Aorta (tissue), 5 donors: ENCODE results near the gene OR52E2. TPM values are rescaled to one million over a fixed set of nuclear protein-coding genes. Genes with fewer than 3 reads are reported as not detected.

Experiments used
- ATAC-seq: fragments of 200-7000 bp; cut with Tn5 transposase; one replicate; pipeline ENCODE4 v1.9.1; 2022; ENCODE audit warnings: moderate library complexity; ENCODE audit not compliant: low FRiP score
- DNase-seq, 2 donors: peaks; one replicate each; pipeline ENCODE4 v3.0.0-alpha.2; 2020
- H3K27ac ChIP-seq, 2 donors: one replicate each; pipeline ENCODE4 v1.5.1; 2013; ENCODE audit warnings: low read length in 2 of 2, mild to moderate bottlenecking in 2 of 2, moderate library complexity in 2 of 2, control low read depth in 1 of 2, inconsistent platforms in 1 of 2, low read depth in 1 of 2
- H3K27me3 ChIP-seq, 2 donors: one replicate each; pipeline ENCODE4 v1.6.1; 2013; ENCODE audit warnings: control low read depth in 1 of 2, low read length in 1 of 2, mild to moderate bottlenecking in 1 of 2, moderate library complexity in 1 of 2; ENCODE audit not compliant: insufficient read depth in 2 of 2, control insufficient read depth in 1 of 2
- H3K36me3 ChIP-seq, 2 donors: one replicate each; pipeline ENCODE4 v1.6.1; 2013; ENCODE audit warnings: control low read depth in 1 of 2, low read length in 1 of 2, mild to moderate bottlenecking in 1 of 2; ENCODE audit not compliant: insufficient read depth in 2 of 2, control insufficient read depth in 1 of 2
- H3K4me1 ChIP-seq, 2 donors: one replicate each; pipeline ENCODE4 v1.6.1; 2013; ENCODE audit warnings: low read length in 2 of 2, control low read depth in 1 of 2, mild to moderate bottlenecking in 1 of 2, moderate library complexity in 1 of 2; ENCODE audit not compliant: insufficient read depth in 2 of 2, control insufficient read depth in 1 of 2
- H3K4me3 ChIP-seq, 2 donors: one replicate each; pipeline ENCODE4 v1.5.1; 2013; ENCODE audit warnings: low read length in 2 of 2, control low read depth in 1 of 2, mild to moderate bottlenecking in 1 of 2
- H3K9me3 ChIP-seq: one replicate; pipeline ENCODE4 v1.6.1; 2013; ENCODE audit warnings: mild to moderate bottlenecking, low read length; ENCODE audit not compliant: control insufficient read depth
- WGBS, 2 donors: extraction: QIAGEN DNeasy Blood & Tissue Kit; methylation state at CpG; one replicate each; pipeline ENCODE4 v1.1.7; 2013; 5-methylcytosine and 5-hydroxymethylcytosine counted together
- intact Hi-C, 2 donors: fragments of 100-400 bp; cut with DNase I; formaldehyde crosslinking; loops; one replicate each; pipeline versions ENCODE4 v1.14.2 to v1.15.0; 2022
- long read RNA-seq, 2 donors: library from polyadenylated mRNA; unstranded; transcript quantifications; one replicate each; pipeline ENCODE4 v2.0.0, GENCODE V29; 2020 to 2021
- polyA plus RNA-seq, 2 donors: library from polyadenylated mRNA; stranded (reverse); fragments of 200-250 nt; gene quantifications; one replicate each; pipeline ENCODE4 v1.2.3, GENCODE V29; 2013
- total RNA-seq, 2 donors: library from RNA; stranded (reverse); fragmentation: NEBNext Ultra II Directional; extraction: Animal tissue kit (Norgen Biotek cat#: 25700); gene quantifications; one replicate each; pipeline ENCODE4 v1.2.1, GENCODE V29; 2021
- donor health status: healthy with polysubstance abuse.
- donor health status: Bipolar disorder and iron deficiency.
- donor health status: DM: no; HTN: no; CAD: no.
- donor health status: DM: no; HTN: no; CAD: no.
- donor health status: DM: yes; HTN: yes; CAD: no.

OR52E2 gene
- not detected for total RNA-seq
- polyA plus RNA-seq, result not detected
- long read RNA-seq, donor 1, result 0 reads
- long read RNA-seq, donor 2, result 0 reads

DNA sequence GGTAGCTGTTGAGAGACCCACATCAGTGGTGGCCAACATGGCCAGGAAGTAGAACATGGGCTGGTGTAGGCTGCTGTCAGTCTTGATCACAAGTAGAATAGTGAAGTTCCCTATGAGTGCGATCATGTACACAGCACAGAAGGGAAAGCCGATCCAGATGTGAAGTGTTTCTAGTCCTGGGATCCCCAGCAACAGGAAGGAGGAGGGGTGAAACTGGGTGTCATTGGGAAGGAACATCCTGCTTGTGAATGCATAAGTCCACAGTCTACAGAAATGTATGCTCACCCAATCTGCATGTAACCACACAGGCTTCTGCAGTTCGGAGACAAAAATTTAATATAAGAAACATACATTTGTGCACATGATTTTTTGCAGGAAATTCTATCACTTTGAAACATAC, at the start of gene OR52E2:
Gene OR52E2, minus strand, starts transcription at position 237 of the 400 bp plus-strand sequence. Its CDS starts 0 bp downstream, at position 237.
- no peak for DNase-seq
- H3K4me1 ChIP-seq, result no peaks in the 10 kb centered on the region
- ATAC-seq, result no peak
- H3K4me3 ChIP-seq, result no peak within 1 kb of the TSS
- H3K27ac ChIP-seq, result no peak within 1 kb of the TSS
- 88 to 92% methylated on average over 3 of the region's 3 CpGs for WGBS, 2 donors
- H3K36me3 ChIP-seq, result no peaks in the 10 kb centered on the region
- H3K9me3 ChIP-seq, result no peaks in the 10 kb centered on the region
- intact Hi-C loops, result no loop called here
- no peaks in the 10 kb centered on the region for H3K27me3 ChIP-seq

DNA sequence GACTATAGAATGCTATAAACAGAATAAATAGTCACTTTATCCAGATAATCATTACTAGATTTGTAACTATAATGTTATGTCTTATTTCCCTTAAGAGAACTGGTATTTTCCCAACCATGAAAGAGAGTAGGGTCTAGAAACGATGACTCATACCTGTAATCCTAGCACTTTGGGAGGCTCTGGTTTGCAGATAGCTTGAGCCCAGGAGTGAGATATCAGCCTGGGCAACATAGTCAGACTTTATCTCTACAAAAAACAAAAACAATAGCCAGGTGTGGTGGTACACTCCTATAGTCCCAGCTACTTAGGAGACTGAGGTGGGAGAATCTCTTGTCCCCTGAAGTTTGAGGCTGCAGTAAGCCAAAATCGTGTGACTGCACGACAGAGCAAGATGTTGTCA, 47.9 kb upstream of the OR52E2 start:
- 64 to 73% methylated on average over 3 of the region's 3 CpGs for WGBS, 2 donors

DNA sequence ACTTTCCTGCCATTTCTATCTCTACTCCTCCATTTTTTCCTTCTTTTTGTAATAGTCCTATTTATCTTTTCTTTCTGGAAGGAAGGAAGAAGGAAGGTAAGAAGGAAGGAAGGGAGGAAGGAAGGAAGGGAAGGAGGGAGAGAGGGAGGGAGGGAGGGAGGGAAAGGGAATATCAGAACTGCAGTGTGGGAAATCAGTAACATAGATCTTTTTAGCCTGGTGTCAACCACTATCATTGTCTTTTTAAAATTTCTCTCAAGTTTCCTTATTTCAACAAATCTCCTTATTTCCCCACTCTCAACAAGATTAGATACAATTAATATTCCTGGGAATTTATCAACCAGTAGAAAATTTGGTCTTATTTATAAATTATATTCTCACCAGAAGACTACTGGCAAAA, 43.6 kb upstream of the OR52E2 start:
- ATAC-seq, result no peak
- no peak overlapping the region for H3K27ac ChIP-seq
- intact Hi-C loops, result no loop called here
- H3K9me3 ChIP-seq, result no peaks in the 10 kb centered on the region
- H3K4me1 ChIP-seq, result no peaks in the 10 kb centered on the region
- no peaks in the 10 kb centered on the region for H3K36me3 ChIP-seq
- H3K27me3 ChIP-seq, result no peaks in the 10 kb centered on the region
- no peak overlapping the region for H3K4me3 ChIP-seq
- DNase-seq, result no peak

More for the DNA sequence above, 47.9 kb upstream of the OR52E2 start:
- no peak overlapping the region for H3K4me3 ChIP-seq
- DNase-seq (no peak), ATAC-seq (no peak)
- intact Hi-C loops, result no loop called here
- H3K36me3 ChIP-seq, result no peaks in the 10 kb centered on the region
- no peaks in the 10 kb centered on the region for H3K27me3 ChIP-seq
- H3K27ac ChIP-seq, result no peak overlapping the region
- H3K9me3 ChIP-seq, result no peaks in the 10 kb centered on the region
- no peaks in the 10 kb centered on the region for H3K4me1 ChIP-seq

DNA sequence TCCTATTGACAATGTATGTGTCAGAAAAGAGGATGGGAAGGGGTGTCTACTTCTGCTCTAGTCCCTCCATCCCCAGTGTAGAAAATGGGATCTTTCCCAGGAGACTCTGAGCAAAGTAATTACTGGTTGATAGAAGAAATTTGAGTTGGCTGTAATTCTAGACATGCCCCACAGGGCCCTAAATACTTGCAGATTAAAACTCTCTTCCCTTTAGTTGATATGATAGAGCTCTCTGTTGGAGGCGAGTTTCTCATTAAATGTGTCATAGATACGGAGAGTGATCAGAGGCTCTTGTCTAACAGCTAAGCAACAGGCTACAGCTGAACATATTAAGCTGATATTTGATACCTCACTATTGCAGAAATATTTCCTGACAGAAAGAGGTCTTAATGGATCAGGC, 42.8 kb upstream of the OR52E2 start:
- no peak overlapping the region for H3K27ac ChIP-seq
- H3K4me1 ChIP-seq, result no peaks in the 10 kb centered on the region
- no peaks in the 10 kb centered on the region for H3K27me3 ChIP-seq
- ATAC-seq, result no peak
- WGBS, 2 donors, result 52 to 64% methylated on average over 2 of the region's 2 CpGs
- no peak overlapping the region for H3K4me3 ChIP-seq
- H3K36me3 ChIP-seq, result no peaks in the 10 kb centered on the region
- no peak for DNase-seq
- no peaks in the 10 kb centered on the region for H3K9me3 ChIP-seq
- intact Hi-C loops, result no loop called here

DNA sequence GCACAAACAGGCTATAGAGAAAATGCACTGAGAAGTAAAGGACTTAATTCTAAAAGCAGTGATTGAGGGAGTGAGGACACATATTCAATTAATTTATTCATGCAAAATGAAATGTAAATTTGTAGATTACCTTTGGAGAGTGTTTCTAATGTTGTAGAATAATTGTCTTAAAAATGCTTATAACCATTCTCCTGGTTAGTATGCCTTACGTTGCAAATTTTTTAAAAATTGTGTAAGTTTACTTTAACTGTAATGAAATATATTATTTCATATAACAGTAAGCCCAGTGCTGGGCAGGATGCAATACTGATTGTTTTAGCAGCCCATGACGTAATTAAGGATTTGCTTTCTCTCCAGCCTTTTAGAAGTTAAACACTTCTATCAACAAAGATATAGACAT, 36.6 kb upstream of the OR52E2 start:
- no peaks in the 10 kb centered on the region for H3K27me3 ChIP-seq
- ATAC-seq, result no peak
- no peak overlapping the region for H3K27ac ChIP-seq
- no peaks in the 10 kb centered on the region for H3K4me1 ChIP-seq
- H3K4me3 ChIP-seq, result no peak overlapping the region
- DNase-seq, result no peak
- H3K9me3 ChIP-seq, result no peaks in the 10 kb centered on the region
- intact Hi-C loops, result no loop called here
- H3K36me3 ChIP-seq, result no peaks in the 10 kb centered on the region
- 62 to 68% methylated on average over 2 of the region's 2 CpGs for WGBS, 2 donors

- Histone ChIP-seq H3K36me3 (no peaks in the 10 kb centered on the region), H3K4me1 (no peaks in the 10 kb centered on the region), H3K27me3 (no peaks in the 10 kb centered on the region), H3K4me3 (no peak overlapping the region), H3K27ac (no peak overlapping the region), H3K9me3 (no peaks in the 10 kb centered on the region)
- DNase-seq (no peak), ATAC-seq (no peak)
- 71 to 81% methylated on average over 8 of the region's 8 CpGs for WGBS, 2 donors
- intact Hi-C loops, result no loop called here
Measured at GRCh38 chr11:5092821-5093585, 33.6 kb upstream of the OR52E2 start.

DNA sequence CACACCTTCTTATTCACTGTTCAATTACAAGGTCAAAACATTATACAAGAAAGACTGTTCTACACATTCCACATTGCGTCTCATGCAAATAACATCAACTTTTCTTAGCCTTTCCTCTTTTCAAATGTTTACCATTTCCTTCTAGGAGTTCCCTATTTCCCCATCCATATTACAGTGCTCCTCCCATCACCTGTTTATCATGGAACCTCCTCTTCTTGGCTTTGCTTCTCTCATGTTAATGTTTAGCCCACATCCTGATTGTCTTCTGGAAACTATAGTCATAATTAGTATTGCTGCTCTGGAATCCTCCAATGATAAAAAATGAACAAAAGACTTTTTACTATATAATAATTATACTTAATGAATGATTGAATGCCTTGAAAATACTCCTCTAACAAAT, 31.2 kb upstream of the OR52E2 start:
- Histone ChIP-seq H3K27me3 (no peaks in the 10 kb centered on the region), H3K4me1 (no peaks in the 10 kb centered on the region), H3K36me3 (no peaks in the 10 kb centered on the region), H3K9me3 (no peaks in the 10 kb centered on the region), H3K27ac (no peak overlapping the region), H3K4me3 (no peak overlapping the region)
- intact Hi-C loops, result no loop called here
- no peak for DNase-seq
- no peak for ATAC-seq
- 80 to 96% methylated on average over 1 of the region's 1 CpG for WGBS, 2 donors

GRCh38 chr11:5088556-5088955, 29.1 kb upstream of the OR52E2 start:
- intact Hi-C loops, result no loop called here
- Histone ChIP-seq H3K27me3 (no peaks in the 10 kb centered on the region), H3K36me3 (no peaks in the 10 kb centered on the region), H3K4me3 (no peak overlapping the region), H3K4me1 (no peaks in the 10 kb centered on the region), H3K9me3 (no peaks in the 10 kb centered on the region), H3K27ac (no peak overlapping the region)
- ATAC-seq (no peak), DNase-seq (no peak)

DNA sequence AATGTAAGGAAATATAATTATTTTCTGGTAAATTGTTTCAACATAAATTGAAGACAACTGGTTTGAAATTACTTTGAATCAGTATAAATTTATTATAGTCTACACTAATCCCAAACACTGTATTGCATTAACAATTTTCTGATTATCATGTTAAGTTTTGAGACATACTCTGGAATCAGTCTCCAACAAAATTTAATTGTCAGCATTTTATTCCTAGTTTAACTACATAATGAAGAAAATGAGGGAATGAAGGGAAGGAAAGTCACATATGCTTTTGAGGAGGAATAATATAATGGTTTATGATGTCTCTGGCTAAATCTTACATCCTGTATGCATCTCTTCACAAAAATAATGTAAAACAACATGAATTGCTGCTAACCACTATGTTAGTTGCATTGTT, 24.2 kb upstream of the OR52E2 start:
- Histone ChIP-seq H3K4me1 (no peaks in the 10 kb centered on the region), H3K27me3 (no peaks in the 10 kb centered on the region), H3K4me3 (no peak overlapping the region), H3K9me3 (no peaks in the 10 kb centered on the region), H3K36me3 (no peaks in the 10 kb centered on the region), H3K27ac (no peak overlapping the region)
- intact Hi-C loops, result no loop called here
- ATAC-seq, result no peak
- no peak for DNase-seq
